ENCODE results near the gene TMEM263. TPM values are rescaled to one million over a fixed set of nuclear protein-coding genes. Genes with fewer than 3 reads are reported as not detected.

TMEM263 gene
- total and polyA plus RNA-seq, 8 donors = 12.9 to 108 (median 29.9) TPM

GRCh38 chr12:106913456-106913855 lies 42.3 kb upstream of the TMEM263 start:
- no peak overlapping the region for H3K27ac ChIP-seq
- H3K36me3 ChIP-seq = no peaks in the 10 kb centered on the region
- no peaks in the 10 kb centered on the region for H3K9me3 ChIP-seq
- peaks cover 0 to 59% (median 0%) of the 10 kb centered on the region in 3 donors for H3K27me3 ChIP-seq
- no peak overlapping the region for H3K4me3 ChIP-seq
- intact Hi-C loops (cut with DNase I; ENCODE audit: low total_unique reads) = loop anchor here (10.0 kb wide), 1 partner anchor 529 kb away; no protein-coding TSS in a partner anchor
- 83 to 97% (median 93%) methylated on average over 9 to 10 of the region's 10 CpGs for WGBS, 5 donors
- no peak for DNase-seq
- H3K4me1 ChIP-seq = no peaks in the 10 kb centered on the region
- TF ChIP-seq POLR2AphosphoS5 (IDR thresholded peaks at IDR 0.05) (no peak), POLR2A (IDR thresholded peaks at IDR 0.05) (no peak), CTCF (IDR thresholded peaks at IDR 0.05) (no peak), EP300 (IDR thresholded peaks at IDR 0.05) (no peak)

GRCh38 chr12:106914796-106915634 lies 40.7 kb upstream of the TMEM263 start:
- intact Hi-C loops (cut with DNase I; ENCODE audit: low total_unique reads) = loop anchor here (10.0 kb wide), 1 partner anchor 530 kb away; no protein-coding TSS in a partner anchor
- peak in 1 of 2 donors; percentile 20 for DNase-seq
- H3K27me3 ChIP-seq = peaks cover 0 to 52% (median 0%) of the 10 kb centered on the region in 3 donors
- no peak overlapping the region for H3K4me3 ChIP-seq
- H3K4me1 ChIP-seq = no peaks in the 10 kb centered on the region
- TF ChIP-seq POLR2A (IDR thresholded peaks at IDR 0.05) (no peak), EP300 (IDR thresholded peaks at IDR 0.05) (no peak), CTCF (IDR thresholded peaks at IDR 0.05) (no peak), POLR2AphosphoS5 (IDR thresholded peaks at IDR 0.05) (no peak)
- H3K9me3 ChIP-seq = no peaks in the 10 kb centered on the region
- 76 to 87% (median 81%) methylated on average over 3 of the region's 3 CpGs for WGBS, 5 donors
- H3K27ac ChIP-seq = no peak overlapping the region
- no peaks in the 10 kb centered on the region for H3K36me3 ChIP-seq

GRCh38 chr12:106915635-106916026 lies 40.1 kb upstream of the TMEM263 start:
- intact Hi-C loops (cut with DNase I; ENCODE audit: low total_unique reads) = loop anchor here (10.0 kb wide), 1 partner anchor 531 kb away; no protein-coding TSS in a partner anchor
- Histone ChIP-seq H3K4me3 (no peak overlapping the region), H3K9me3 (no peaks in the 10 kb centered on the region), H3K27me3 (peaks cover 0 to 50% (median 0%) of the 10 kb centered on the region in 3 donors), H3K4me1 (no peaks in the 10 kb centered on the region), H3K36me3 (no peaks in the 10 kb centered on the region), H3K27ac (no peak overlapping the region)
- 55 to 81% (median 74%) methylated on average over 5 of the region's 5 CpGs for WGBS, 5 donors
- TF ChIP-seq POLR2A (IDR thresholded peaks at IDR 0.05) (no peak), POLR2AphosphoS5 (IDR thresholded peaks at IDR 0.05) (no peak), CTCF (IDR thresholded peaks at IDR 0.05) (no peak)
- DNase-seq = no peak

- Histone ChIP-seq H3K27ac (no peak overlapping the region), H3K27me3 (peaks cover 0 to 36% (median 0%) of the 10 kb centered on the region in 3 donors), H3K4me1 (no peaks in the 10 kb centered on the region), H3K36me3 (no peaks in the 10 kb centered on the region), H3K9me3 (no peaks in the 10 kb centered on the region), H3K4me3 (no peak overlapping the region)
- no peak for TF ChIP-seq POLR2AphosphoS5 (IDR thresholded peaks at IDR 0.05)
- no peak for TF ChIP-seq POLR2A (IDR thresholded peaks at IDR 0.05)
- TF ChIP-seq CTCF (IDR thresholded peaks at IDR 0.05) = no peak
- no peak for TF ChIP-seq EP300 (IDR thresholded peaks at IDR 0.05)
- 31 to 48% (median 42%) methylated on average over 7 of the region's 7 CpGs for WGBS, 5 donors
- peak in 1 of 2 donors; percentile 32 for DNase-seq
- intact Hi-C loops (cut with DNase I; ENCODE audit: low total_unique reads) = loop anchor here (10.0 kb wide), 1 partner anchor 533 kb away; no protein-coding TSS in a partner anchor
These were observed 38.2 kb upstream of the TMEM263 start for GRCh38 chr12:106917503-106917902.
